ENCODE measurements around the gene B4GALT5.

- TF ChIP-seq CTCF (IDR thresholded peaks at IDR 0.05) (no peak), POLR2A (IDR thresholded peaks at IDR 0.05) (no peak)
These were observed 64.0 kb downstream of the B4GALT5 start for GRCh38 chr20:49649672-49650071.
